ENCODE results near the gene AVPI1.

AVPI1 gene

GRCh38 chr10:97721871-97722780 is 35.1 kb upstream of the AVPI1 start:
- Histone ChIP-seq H3K36me3 (ENCODE audit: insufficient read depth, low read length) (peaks cover 10% of the 10 kb centered on the region), H3K4me3 (ENCODE audit: low read length) (no peak overlapping the region), H3K4me1 (ENCODE audit: insufficient read depth, low read length) (peaks cover 22% of the 10 kb centered on the region), H3K9ac (ENCODE audit: low read depth, low read length) (no peak overlapping the region), H3K27me3 (ENCODE audit: insufficient read depth, low read length) (no peaks in the 10 kb centered on the region), H3K27ac (ENCODE audit: low read depth, low read length) (no peak overlapping the region), H3K9me3 (ENCODE audit: insufficient read depth, low read depth, low read length) (no peaks in the 10 kb centered on the region)
- WGBS, result 97% methylated on average over 9 of the region's 12 CpGs

- Histone ChIP-seq H3K4me3 (ENCODE audit: low read length) (0 out of 2 replicates have a peak overlapping the region, but pooled peaks have one; percentile 10), H3K9ac (ENCODE audit: low read depth, low read length) (no peak overlapping the region), H3K27me3 (ENCODE audit: insufficient read depth, low read length) (no peaks in the 10 kb centered on the region), H3K9me3 (ENCODE audit: insufficient read depth, low read depth, low read length) (no peaks in the 10 kb centered on the region), H3K27ac (ENCODE audit: low read depth, low read length) (peak overlapping the region; percentile 68), H3K36me3 (ENCODE audit: insufficient read depth, low read length) (peaks cover 17% of the 10 kb centered on the region), H3K4me1 (ENCODE audit: insufficient read depth, low read length) (peaks cover 37% of the 10 kb centered on the region)
- 91% methylated on average over 2 of the region's 2 CpGs for WGBS
Measured at GRCh38 chr10:97719602-97720001, 32.6 kb upstream of the AVPI1 start.

GRCh38 chr10:97718659-97719142 is 31.7 kb upstream of the AVPI1 start:
- Histone ChIP-seq H3K4me1 (ENCODE audit: insufficient read depth, low read length) (peaks cover 37% of the 10 kb centered on the region), H3K27me3 (ENCODE audit: insufficient read depth, low read length) (no peaks in the 10 kb centered on the region), H3K36me3 (ENCODE audit: insufficient read depth, low read length) (peaks cover 17% of the 10 kb centered on the region), H3K27ac (ENCODE audit: low read depth, low read length) (peak overlapping the region; percentile 41; the same call in 1 of the 2 replicates), H3K9ac (ENCODE audit: low read depth, low read length) (no peak overlapping the region), H3K4me3 (ENCODE audit: low read length) (no peak overlapping the region), H3K9me3 (ENCODE audit: insufficient read depth, low read depth, low read length) (no peaks in the 10 kb centered on the region)
- 84% methylated on average over 8 of the region's 8 CpGs for WGBS

DNA sequence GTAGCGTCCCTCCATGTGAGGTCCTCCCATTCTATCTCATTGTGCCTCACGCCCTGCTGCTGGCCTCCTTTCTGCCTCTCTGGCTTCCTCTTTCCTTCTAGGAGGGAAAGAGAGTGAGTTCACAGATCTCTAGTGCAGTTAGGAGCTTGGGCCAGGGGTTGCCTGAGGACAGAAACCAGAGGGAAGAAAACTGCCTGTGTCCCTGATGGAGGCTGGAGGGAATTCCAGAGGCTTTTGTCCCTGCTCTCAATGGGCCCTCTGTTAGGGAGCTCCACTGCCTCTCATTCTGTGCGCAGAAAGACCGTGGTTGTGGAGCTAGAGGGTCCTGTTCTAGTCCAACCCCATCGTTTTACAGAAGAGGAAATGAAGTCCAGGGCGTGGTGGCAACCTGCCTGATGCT is 31.1 kb upstream of the AVPI1 start:
- Histone ChIP-seq H3K4me3 (ENCODE audit: low read length) (no peak overlapping the region), H3K36me3 (ENCODE audit: insufficient read depth, low read length) (peaks cover 17% of the 10 kb centered on the region), H3K9ac (ENCODE audit: low read depth, low read length) (no peak overlapping the region), H3K9me3 (ENCODE audit: insufficient read depth, low read depth, low read length) (no peaks in the 10 kb centered on the region), H3K27ac (ENCODE audit: low read depth, low read length) (no peak overlapping the region), H3K4me1 (ENCODE audit: insufficient read depth, low read length) (peaks cover 37% of the 10 kb centered on the region), H3K27me3 (ENCODE audit: insufficient read depth, low read length) (no peaks in the 10 kb centered on the region)
- 80% methylated on average over 6 of the region's 6 CpGs for WGBS

- Histone ChIP-seq H3K9ac (ENCODE audit: low read depth, low read length) (no peak overlapping the region), H3K36me3 (ENCODE audit: insufficient read depth, low read length) (peaks cover 17% of the 10 kb centered on the region), H3K4me3 (ENCODE audit: low read length) (no peak overlapping the region), H3K27ac (ENCODE audit: low read depth, low read length) (no peak overlapping the region), H3K9me3 (ENCODE audit: insufficient read depth, low read depth, low read length) (no peaks in the 10 kb centered on the region), H3K27me3 (ENCODE audit: insufficient read depth, low read length) (no peaks in the 10 kb centered on the region), H3K4me1 (ENCODE audit: insufficient read depth, low read length) (peaks cover 43% of the 10 kb centered on the region)
- 93% methylated on average over 7 of the region's 7 CpGs for WGBS
Measured at GRCh38 chr10:97717627-97718026, 30.6 kb upstream of the AVPI1 start.

DNA sequence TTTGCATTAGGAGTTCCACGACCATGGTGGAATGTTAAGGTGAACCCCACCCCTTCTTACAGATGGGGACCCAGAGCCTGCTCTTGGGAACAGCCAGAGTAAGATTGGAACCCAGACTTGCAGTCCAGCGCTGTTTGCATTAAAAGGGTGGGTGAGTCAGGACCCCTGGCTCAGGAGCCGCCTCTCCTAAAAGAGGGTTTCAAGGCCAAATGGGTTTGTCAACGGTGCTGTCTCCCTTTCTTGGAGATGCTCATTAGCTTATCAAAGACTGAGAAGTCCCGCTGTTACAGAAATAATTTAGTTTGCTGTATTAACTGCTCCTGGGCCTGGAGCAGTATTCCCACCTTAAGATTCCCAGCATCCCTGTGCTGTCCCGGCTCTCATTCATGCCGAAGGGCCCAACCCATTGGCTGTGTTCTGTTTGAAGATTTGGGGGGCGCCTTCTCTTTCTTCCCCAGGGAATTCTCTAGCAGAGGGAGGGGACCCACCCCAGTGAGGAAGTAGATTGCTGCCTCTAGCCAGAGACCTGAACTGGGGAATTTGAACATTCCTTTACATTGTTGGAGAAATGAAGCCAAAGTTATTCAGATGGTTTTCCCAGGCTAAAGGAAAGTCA is 28.3 kb upstream of the AVPI1 start:
- peak overlapping the region; percentile 60; the same call in 1 of the 2 replicates for H3K27ac ChIP-seq (ENCODE audit: low read depth, low read length)
- H3K4me3 ChIP-seq (ENCODE audit: low read length), result peak overlapping the region; percentile 69
- H3K4me1 ChIP-seq (ENCODE audit: insufficient read depth, low read length), result peaks cover 43% of the 10 kb centered on the region
- no peaks in the 10 kb centered on the region for H3K9me3 ChIP-seq (ENCODE audit: insufficient read depth, low read depth, low read length)
- peaks cover 17% of the 10 kb centered on the region for H3K36me3 ChIP-seq (ENCODE audit: insufficient read depth, low read length)
- no peaks in the 10 kb centered on the region for H3K27me3 ChIP-seq (ENCODE audit: insufficient read depth, low read length)
- WGBS, result 18% methylated on average over 8 of the region's 8 CpGs
- H3K9ac ChIP-seq (ENCODE audit: low read depth, low read length), result peak overlapping the region; percentile 76

DNA sequence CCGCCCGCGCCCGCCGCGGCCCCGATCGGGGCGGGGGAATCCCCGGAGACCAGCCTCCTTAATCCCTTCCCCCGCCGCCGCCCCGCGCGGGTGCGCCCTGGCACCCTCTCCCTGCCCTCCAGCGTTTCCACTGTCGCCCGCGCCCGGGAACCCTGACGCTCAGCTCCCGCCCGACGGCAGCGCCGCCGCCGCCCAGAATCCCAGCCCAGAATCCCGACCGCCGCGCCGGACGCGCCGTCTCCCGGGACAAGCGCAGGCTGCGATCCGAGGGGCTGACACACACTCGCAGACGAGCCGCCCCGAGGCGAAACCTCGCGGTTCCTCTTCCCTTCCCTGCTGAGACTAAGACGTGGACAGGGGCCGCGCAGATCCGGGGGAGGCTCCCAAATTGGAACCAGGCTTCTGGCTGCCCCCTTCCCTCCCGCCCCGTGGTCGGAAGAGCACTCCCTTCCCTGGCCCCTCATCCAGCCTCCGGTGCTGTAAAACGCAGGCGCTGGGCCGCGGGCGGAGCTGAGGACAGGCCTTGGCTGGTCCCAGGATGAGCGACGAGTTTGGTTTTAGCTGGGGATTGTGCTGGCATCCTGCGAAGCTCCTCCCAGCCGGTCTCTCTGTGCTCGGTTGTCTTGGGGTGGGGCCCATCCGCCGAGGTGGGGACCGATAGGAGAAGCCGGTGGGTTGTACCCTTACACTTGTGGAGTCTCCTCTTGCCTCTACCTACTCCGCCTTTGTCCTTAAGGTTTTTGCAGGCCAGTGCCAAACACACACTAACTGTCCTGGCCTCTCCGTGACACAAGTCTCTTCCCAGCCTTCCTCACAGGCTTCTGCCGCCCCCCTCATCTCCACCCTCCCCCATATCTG is 27.6 kb upstream of the AVPI1 start:
- Histone ChIP-seq H3K4me1 (ENCODE audit: insufficient read depth, low read length) (peaks cover 39% of the 10 kb centered on the region), H3K9me3 (ENCODE audit: insufficient read depth, low read depth, low read length) (no peaks in the 10 kb centered on the region), H3K4me3 (ENCODE audit: low read length) (peak overlapping the region; percentile 69), H3K27ac (ENCODE audit: low read depth, low read length) (peak overlapping the region; percentile 67), H3K27me3 (ENCODE audit: insufficient read depth, low read length) (no peaks in the 10 kb centered on the region), H3K9ac (ENCODE audit: low read depth, low read length) (peak overlapping the region; percentile 76), H3K36me3 (ENCODE audit: insufficient read depth, low read length) (peaks cover 17% of the 10 kb centered on the region)
- under 1% methylated on average over 74 of the region's 74 CpGs for WGBS

DNA sequence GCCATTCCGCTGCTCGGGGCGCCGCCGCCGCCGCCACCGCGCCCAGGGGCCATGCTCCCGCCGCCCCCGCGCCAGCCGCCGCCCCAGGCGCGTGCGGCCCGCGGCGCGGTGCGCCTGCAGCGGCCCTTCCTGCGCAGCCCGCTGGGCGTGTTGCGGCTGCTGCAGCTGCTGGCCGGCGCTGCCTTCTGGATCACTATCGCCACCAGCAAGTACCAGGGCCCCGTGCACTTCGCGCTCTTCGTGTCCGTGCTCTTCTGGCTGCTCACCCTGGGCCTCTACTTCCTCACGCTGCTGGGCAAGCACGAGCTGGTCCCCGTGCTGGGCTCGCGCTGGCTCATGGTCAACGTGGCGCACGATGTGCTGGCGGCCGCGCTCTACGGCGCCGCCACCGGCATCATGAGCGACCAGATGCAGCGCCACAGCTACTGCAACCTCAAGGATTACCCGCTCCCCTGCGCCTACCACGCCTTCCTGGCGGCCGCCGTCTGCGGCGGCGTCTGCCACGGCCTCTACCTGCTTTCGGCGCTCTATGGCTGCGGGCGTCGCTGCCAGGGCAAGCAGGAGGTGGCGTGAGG is 26.9 kb upstream of the AVPI1 start:
- Histone ChIP-seq H3K36me3 (ENCODE audit: insufficient read depth, low read length) (peaks cover 17% of the 10 kb centered on the region), H3K4me1 (ENCODE audit: insufficient read depth, low read length) (peaks cover 32% of the 10 kb centered on the region), H3K9ac (ENCODE audit: low read depth, low read length) (peak overlapping the region; percentile 76), H3K4me3 (ENCODE audit: low read length) (peak overlapping the region; percentile 69), H3K27ac (ENCODE audit: low read depth, low read length) (peak overlapping the region; percentile 67), H3K9me3 (ENCODE audit: insufficient read depth, low read depth, low read length) (no peaks in the 10 kb centered on the region), H3K27me3 (ENCODE audit: insufficient read depth, low read length) (no peaks in the 10 kb centered on the region)
- under 1% methylated on average over 69 of the region's 69 CpGs for WGBS

GRCh38 chr10:97713339-97713825 is 26.3 kb upstream of the AVPI1 start, which contains the start of gene MARVELD1:
TSS of gene MARVELD1 (plus strand) at chr10:97713730. CDS start at chr10:97713877, 147 bp downstream.
- Histone ChIP-seq H3K9me3 (ENCODE audit: insufficient read depth, low read depth, low read length) (no peaks in the 10 kb centered on the region), H3K9ac (ENCODE audit: low read depth, low read length) (peak within 1 kb of the TSS; percentile 76), H3K4me3 (ENCODE audit: low read length) (peak within 1 kb of the TSS; percentile 69), H3K36me3 (ENCODE audit: insufficient read depth, low read length) (peaks cover 17% of the 10 kb centered on the region), H3K4me1 (ENCODE audit: insufficient read depth, low read length) (peaks cover 27% of the 10 kb centered on the region), H3K27ac (ENCODE audit: low read depth, low read length) (peak within 1 kb of the TSS; percentile 67), H3K27me3 (ENCODE audit: insufficient read depth, low read length) (no peaks in the 10 kb centered on the region)
- 2% methylated on average over 37 of the region's 37 CpGs for WGBS
